HG03442 (cell line): Measurements from ENCODE around the gene SLC6A18.

Experiments
- ATAC-seq: cut with Tn5 transposase; IDR thresholded peaks from one replicate; pipeline ENCODE4 v1.9.1; 2021; ENCODE audit warnings: mild to moderate bottlenecking, moderate library complexity; ENCODE audit not compliant: unreplicated experiment

SLC6A18 gene

GRCh38 chr5:1203311-1203967, 21.7 kb upstream of the SLC6A18 start:
- no peak for ATAC-seq

GRCh38 chr5:1203968-1204692, 21.1 kb upstream of the SLC6A18 start:
- no peak for ATAC-seq

- ATAC-seq, result no peak
Measured at GRCh38 chr5:1204693-1205242, 20.4 kb upstream of the SLC6A18 start.

- ATAC-seq, result no peak
Measured at GRCh38 chr5:1205255-1206180, 19.7 kb upstream of the SLC6A18 start.

GRCh38 chr5:1206521-1207412, 18.4 kb upstream of the SLC6A18 start:
- ATAC-seq, result no peak

GRCh38 chr5:1207555-1207954, 17.6 kb upstream of the SLC6A18 start:
- ATAC-seq, result no peak

- ATAC-seq, result no peak
Measured at GRCh38 chr5:1208221-1208742, 16.9 kb upstream of the SLC6A18 start.

- ATAC-seq, result no peak
Measured at GRCh38 chr5:1208743-1209488, 16.3 kb upstream of the SLC6A18 start.

- no peak for ATAC-seq
Measured at GRCh38 chr5:1209489-1209852, 15.7 kb upstream of the SLC6A18 start.

- ATAC-seq, result no peak
Measured at GRCh38 chr5:1209896-1210776, 15.0 kb upstream of the SLC6A18 start.

GRCh38 chr5:1210832-1211251, 14.3 kb upstream of the SLC6A18 start:
- no peak for ATAC-seq

- no peak for ATAC-seq
Measured at GRCh38 chr5:1211701-1212100, 13.5 kb upstream of the SLC6A18 start.

GRCh38 chr5:1212271-1212670, 12.9 kb upstream of the SLC6A18 start:
- ATAC-seq, result no peak

- no peak for ATAC-seq
Measured at GRCh38 chr5:1212881-1213280, 12.3 kb upstream of the SLC6A18 start.

GRCh38 chr5:1213508-1214162, 11.5 kb upstream of the SLC6A18 start:
- no peak for ATAC-seq

GRCh38 chr5:1214163-1214935, 10.8 kb upstream of the SLC6A18 start:
- ATAC-seq, result no peak

- ATAC-seq, result no peak
Measured at GRCh38 chr5:1214936-1215220, 10.3 kb upstream of the SLC6A18 start.
